WTC11 (cell line): ENCODE data around the gene UPF1. TPM values are rescaled to one million over a fixed set of nuclear protein-coding genes. Genes with fewer than 3 reads are reported as not detected.

Experiments
- ELF4 ChIP-seq: sonication (generic); formaldehyde crosslinking; IDR thresholded peaks from 2 replicates; pipeline ENCODE4 v1.8.1; 2022; ENCODE audit warnings: low read depth, mild to moderate bottlenecking, moderate library complexity, missing genetic modification reagents
- GTF2I ChIP-seq: fragments of 250-450 bp; sonication (Bioruptor Pico); conservative IDR thresholded peaks from 2 replicates; pipeline ENCODE4 v1.4.0; 2021; ENCODE audit warnings: mild to moderate bottlenecking
- MXD4 ChIP-seq: fragments of 250-450 bp; sonication (Bioruptor Pico); IDR thresholded peaks from 2 replicates; pipeline ENCODE4 v1.8.0; 2021; ENCODE audit warnings: mild to moderate bottlenecking, moderate library complexity, borderline replicate concordance
- NFATC4 ChIP-seq: fragments of 250-450 bp; sonication (Bioruptor Pico); IDR thresholded peaks from 2 replicates; pipeline ENCODE4 v1.9.0; 2021; ENCODE audit warnings: mild to moderate bottlenecking
- NFE2L1 ChIP-seq: sonication (generic); formaldehyde crosslinking; IDR thresholded peaks from 2 replicates; pipeline ENCODE4 v1.8.1; 2023; ENCODE audit warnings: missing genetic modification reagents
- NR1H2 ChIP-seq: sonication (generic); formaldehyde crosslinking; IDR thresholded peaks from 2 replicates; pipeline ENCODE4 v1.9.0; 2021; ENCODE audit warnings: mild to moderate bottlenecking, moderate library complexity, missing genetic modification reagents
- NR2C2 ChIP-seq: sonication (generic); formaldehyde crosslinking; IDR thresholded peaks from 2 replicates; pipeline ENCODE4 v1.8.0; 2022; ENCODE audit warnings: mild to moderate bottlenecking, missing genetic modification reagents
- OVOL2 ChIP-seq: fragments of 250-450 bp; sonication (Bioruptor Pico); IDR thresholded peaks from 2 replicates; pipeline ENCODE4 v1.9.0; 2021; ENCODE audit warnings: mild to moderate bottlenecking, borderline replicate concordance
- SMAD3 ChIP-seq: sonication (generic); formaldehyde crosslinking; IDR thresholded peaks from 2 replicates; pipeline ENCODE4 v1.8.0; 2022; ENCODE audit warnings: missing genetic modification reagents, mild to moderate bottlenecking, borderline replicate concordance
- SP1 ChIP-seq: sonication (generic); formaldehyde crosslinking; conservative IDR thresholded peaks from 2 replicates; pipeline ENCODE4 v1.8.1; 2022; ENCODE audit warnings: missing genetic modification reagents
- TP53 ChIP-seq: sonication (generic); formaldehyde crosslinking; IDR thresholded peaks from 2 replicates; pipeline ENCODE4 v1.8.1; 2023; ENCODE audit warnings: mild to moderate bottlenecking, missing genetic modification reagents
- ZBTB21 ChIP-seq: sonication (generic); formaldehyde crosslinking; IDR thresholded peaks from 2 replicates; pipeline ENCODE4 v1.8.1; 2023; ENCODE audit warnings: mild to moderate bottlenecking, missing genetic modification reagents, borderline replicate concordance
- ZNF138 ChIP-seq: sonication (generic); formaldehyde crosslinking; conservative IDR thresholded peaks from 2 replicates; pipeline ENCODE4 v1.8.1; 2022; ENCODE audit warnings: mild to moderate bottlenecking, moderate library complexity, missing genetic modification reagents
- ZNF263 ChIP-seq: sonication (generic); formaldehyde crosslinking; IDR thresholded peaks from 2 replicates; pipeline ENCODE4 v1.8.1; 2022; ENCODE audit warnings: low read depth, mild to moderate bottlenecking, moderate library complexity, missing genetic modification reagents
- ZNF423 ChIP-seq: fragments of 250-450 bp; sonication (Bioruptor Pico); IDR thresholded peaks from 2 replicates; pipeline ENCODE4 v2.1.2; 2022; ENCODE audit warnings: mild to moderate bottlenecking, moderate library complexity
- ZNF671 ChIP-seq: fragments of 250-450 bp; sonication (Bioruptor Pico); IDR thresholded peaks from 2 replicates; pipeline ENCODE4 v1.8.0; 2021; ENCODE audit warnings: mild to moderate bottlenecking
- total RNA-seq: library from RNA; stranded (reverse); gene quantifications from 3 replicates; pipeline ENCODE4 v1.2.3, GENCODE V29; 2021
- TF ChIP-seq, protein P1 (sequence below): sonication (generic); formaldehyde crosslinking; IDR thresholded peaks from 2 replicates; pipeline ENCODE4 v1.8.1; 2023; ENCODE audit warnings: mild to moderate bottlenecking, missing genetic modification reagents, borderline replicate concordance
- TF ChIP-seq, protein P2 (sequence below): sonication (generic); formaldehyde crosslinking; IDR thresholded peaks from 2 replicates; pipeline ENCODE4 v1.8.0; 2022; ENCODE audit warnings: mild to moderate bottlenecking, missing genetic modification reagents
- TF ChIP-seq, protein P3 (sequence below): sonication (generic); formaldehyde crosslinking; IDR thresholded peaks from 2 replicates; pipeline ENCODE4 v1.8.0; 2022; ENCODE audit warnings: mild to moderate bottlenecking, missing genetic modification reagents
- TF ChIP-seq, protein P4 (sequence below): sonication (generic); formaldehyde crosslinking; IDR thresholded peaks from 2 replicates; pipeline ENCODE4 v1.8.1; 2022; ENCODE audit warnings: mild to moderate bottlenecking, moderate library complexity, missing genetic modification reagents
- TF ChIP-seq, protein P5 (sequence below): sonication (generic); formaldehyde crosslinking; IDR thresholded peaks from 2 replicates; pipeline ENCODE4 v1.8.1; 2023; ENCODE audit warnings: mild to moderate bottlenecking, missing genetic modification reagents, moderate library complexity
- TF ChIP-seq, protein P6 (sequence below): sonication (generic); formaldehyde crosslinking; conservative IDR thresholded peaks from 2 replicates; pipeline ENCODE4 v1.8.1; 2022; ENCODE audit warnings: mild to moderate bottlenecking, missing genetic modification reagents
- TF ChIP-seq, protein P7 (sequence below): sonication (generic); formaldehyde crosslinking; IDR thresholded peaks from 2 replicates; pipeline ENCODE4 v1.8.1; 2022; ENCODE audit warnings: low read depth, mild to moderate bottlenecking, moderate library complexity, missing genetic modification reagents, borderline replicate concordance
- TF ChIP-seq, protein P8 (sequence below): sonication (generic); formaldehyde crosslinking; IDR thresholded peaks from 2 replicates; pipeline ENCODE4 v1.8.1; 2022; ENCODE audit warnings: mild to moderate bottlenecking, missing genetic modification reagents, moderate library complexity, borderline replicate concordance
- TF ChIP-seq, protein P9 (sequence below): sonication (generic); formaldehyde crosslinking; IDR thresholded peaks from 2 replicates; pipeline ENCODE4 v1.8.0; 2023; ENCODE audit warnings: missing genetic modification reagents, mild to moderate bottlenecking, borderline replicate concordance

UPF1 gene
- total RNA-seq, 1 experiment from 2014 or later = 82.5 TPM

DNA sequence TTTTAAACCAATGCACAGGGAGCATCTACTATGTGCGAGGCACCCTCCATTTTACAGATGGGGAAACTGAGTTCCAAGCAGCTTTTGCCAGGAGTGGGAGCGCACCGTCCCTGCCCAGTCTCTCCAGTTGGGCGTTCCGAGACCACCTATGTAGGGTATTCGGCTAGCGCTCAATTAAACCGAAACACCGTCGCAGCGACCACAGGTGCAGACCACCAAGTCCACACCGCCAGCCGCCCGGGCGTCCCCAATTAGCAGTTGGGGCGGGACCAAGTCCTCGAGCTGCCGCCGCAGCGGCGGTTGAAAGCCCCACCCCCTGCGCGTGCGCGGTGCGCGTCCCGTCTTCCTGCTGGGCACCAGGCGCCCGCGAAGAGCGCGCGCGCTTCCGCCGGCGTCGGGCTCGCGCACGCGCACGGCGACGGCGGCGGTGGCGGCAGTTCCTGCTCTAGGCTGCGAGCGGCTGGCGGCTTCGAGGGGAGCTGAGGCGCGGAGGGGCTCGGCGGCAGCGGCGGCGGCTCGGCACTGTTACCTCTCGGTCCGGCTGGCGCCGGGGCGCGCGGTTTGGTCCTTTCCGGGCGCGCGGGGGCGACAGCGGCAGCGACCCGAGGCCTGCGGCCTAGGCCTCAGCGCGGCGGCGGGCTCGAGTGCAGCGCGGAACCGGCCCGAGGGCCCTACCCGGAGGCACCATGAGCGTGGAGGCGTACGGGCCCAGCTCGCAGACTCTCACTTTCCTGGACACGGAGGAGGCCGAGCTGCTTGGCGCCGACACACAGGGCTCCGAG lies at the start of gene UPF1 (continued):
- TF ChIP-seq, protein P1, sequence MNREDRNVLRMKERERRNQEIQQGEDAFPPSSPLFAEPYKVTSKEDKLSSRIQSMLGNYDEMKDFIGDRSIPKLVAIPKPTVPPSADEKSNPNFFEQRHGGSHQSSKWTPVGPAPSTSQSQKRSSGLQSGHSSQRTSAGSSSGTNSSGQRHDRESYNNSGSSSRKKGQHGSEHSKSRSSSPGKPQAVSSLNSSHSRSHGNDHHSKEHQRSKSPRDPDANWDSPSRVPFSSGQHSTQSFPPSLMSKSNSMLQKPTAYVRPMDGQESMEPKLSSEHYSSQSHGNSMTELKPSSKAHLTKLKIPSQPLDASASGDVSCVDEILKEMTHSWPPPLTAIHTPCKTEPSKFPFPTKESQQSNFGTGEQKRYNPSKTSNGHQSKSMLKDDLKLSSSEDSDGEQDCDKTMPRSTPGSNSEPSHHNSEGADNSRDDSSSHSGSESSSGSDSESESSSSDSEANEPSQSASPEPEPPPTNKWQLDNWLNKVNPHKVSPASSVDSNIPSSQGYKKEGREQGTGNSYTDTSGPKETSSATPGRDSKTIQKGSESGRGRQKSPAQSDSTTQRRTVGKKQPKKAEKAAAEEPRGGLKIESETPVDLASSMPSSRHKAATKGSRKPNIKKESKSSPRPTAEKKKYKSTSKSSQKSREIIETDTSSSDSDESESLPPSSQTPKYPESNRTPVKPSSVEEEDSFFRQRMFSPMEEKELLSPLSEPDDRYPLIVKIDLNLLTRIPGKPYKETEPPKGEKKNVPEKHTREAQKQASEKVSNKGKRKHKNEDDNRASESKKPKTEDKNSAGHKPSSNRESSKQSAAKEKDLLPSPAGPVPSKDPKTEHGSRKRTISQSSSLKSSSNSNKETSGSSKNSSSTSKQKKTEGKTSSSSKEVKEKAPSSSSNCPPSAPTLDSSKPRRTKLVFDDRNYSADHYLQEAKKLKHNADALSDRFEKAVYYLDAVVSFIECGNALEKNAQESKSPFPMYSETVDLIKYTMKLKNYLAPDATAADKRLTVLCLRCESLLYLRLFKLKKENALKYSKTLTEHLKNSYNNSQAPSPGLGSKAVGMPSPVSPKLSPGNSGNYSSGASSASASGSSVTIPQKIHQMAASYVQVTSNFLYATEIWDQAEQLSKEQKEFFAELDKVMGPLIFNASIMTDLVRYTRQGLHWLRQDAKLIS (CRISPR knock-in tag) = no peak
- no peak for TF ChIP-seq NR2C2 (CRISPR knock-in tag)
- TF ChIP-seq, protein P2, sequence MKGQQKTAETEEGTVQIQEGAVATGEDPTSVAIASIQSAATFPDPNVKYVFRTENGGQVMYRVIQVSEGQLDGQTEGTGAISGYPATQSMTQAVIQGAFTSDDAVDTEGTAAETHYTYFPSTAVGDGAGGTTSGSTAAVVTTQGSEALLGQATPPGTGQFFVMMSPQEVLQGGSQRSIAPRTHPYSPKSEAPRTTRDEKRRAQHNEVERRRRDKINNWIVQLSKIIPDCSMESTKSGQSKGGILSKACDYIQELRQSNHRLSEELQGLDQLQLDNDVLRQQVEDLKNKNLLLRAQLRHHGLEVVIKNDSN (CRISPR knock-in tag) = no peak
- TF ChIP-seq, protein P3, sequence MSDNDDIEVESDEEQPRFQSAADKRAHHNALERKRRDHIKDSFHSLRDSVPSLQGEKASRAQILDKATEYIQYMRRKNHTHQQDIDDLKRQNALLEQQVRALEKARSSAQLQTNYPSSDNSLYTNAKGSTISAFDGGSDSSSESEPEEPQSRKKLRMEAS (CRISPR knock-in tag) = no peak
- TF ChIP-seq ELF4 = no peak
- TF ChIP-seq GTF2I = peak; percentile 83
- TF ChIP-seq TP53 (CRISPR knock-in tag) = peak; percentile 79
- TF ChIP-seq ZNF138 (CRISPR knock-in tag) = no peak
- peak; percentile 41; the same call in 1 of the 2 replicates for TF ChIP-seq SP1 (CRISPR knock-in tag)
- TF ChIP-seq NR1H2 (CRISPR knock-in tag) = no peak
- TF ChIP-seq, protein P4, sequence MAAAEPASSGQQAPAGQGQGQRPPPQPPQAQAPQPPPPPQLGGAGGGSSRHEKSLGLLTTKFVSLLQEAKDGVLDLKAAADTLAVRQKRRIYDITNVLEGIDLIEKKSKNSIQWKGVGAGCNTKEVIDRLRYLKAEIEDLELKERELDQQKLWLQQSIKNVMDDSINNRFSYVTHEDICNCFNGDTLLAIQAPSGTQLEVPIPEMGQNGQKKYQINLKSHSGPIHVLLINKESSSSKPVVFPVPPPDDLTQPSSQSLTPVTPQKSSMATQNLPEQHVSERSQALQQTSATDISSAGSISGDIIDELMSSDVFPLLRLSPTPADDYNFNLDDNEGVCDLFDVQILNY (CRISPR knock-in tag) = peak; percentile 79
- TF ChIP-seq, protein P5, sequence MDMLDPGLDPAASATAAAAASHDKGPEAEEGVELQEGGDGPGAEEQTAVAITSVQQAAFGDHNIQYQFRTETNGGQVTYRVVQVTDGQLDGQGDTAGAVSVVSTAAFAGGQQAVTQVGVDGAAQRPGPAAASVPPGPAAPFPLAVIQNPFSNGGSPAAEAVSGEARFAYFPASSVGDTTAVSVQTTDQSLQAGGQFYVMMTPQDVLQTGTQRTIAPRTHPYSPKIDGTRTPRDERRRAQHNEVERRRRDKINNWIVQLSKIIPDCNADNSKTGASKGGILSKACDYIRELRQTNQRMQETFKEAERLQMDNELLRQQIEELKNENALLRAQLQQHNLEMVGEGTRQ (CRISPR knock-in tag) = peak; percentile 36; the same call in 1 of the 2 replicates
- TF ChIP-seq, protein P6, sequence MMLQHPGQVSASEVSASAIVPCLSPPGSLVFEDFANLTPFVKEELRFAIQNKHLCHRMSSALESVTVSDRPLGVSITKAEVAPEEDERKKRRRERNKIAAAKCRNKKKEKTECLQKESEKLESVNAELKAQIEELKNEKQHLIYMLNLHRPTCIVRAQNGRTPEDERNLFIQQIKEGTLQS = no peak
- TF ChIP-seq MXD4 (CRISPR knock-in tag) = no peak
- TF ChIP-seq, protein P7, sequence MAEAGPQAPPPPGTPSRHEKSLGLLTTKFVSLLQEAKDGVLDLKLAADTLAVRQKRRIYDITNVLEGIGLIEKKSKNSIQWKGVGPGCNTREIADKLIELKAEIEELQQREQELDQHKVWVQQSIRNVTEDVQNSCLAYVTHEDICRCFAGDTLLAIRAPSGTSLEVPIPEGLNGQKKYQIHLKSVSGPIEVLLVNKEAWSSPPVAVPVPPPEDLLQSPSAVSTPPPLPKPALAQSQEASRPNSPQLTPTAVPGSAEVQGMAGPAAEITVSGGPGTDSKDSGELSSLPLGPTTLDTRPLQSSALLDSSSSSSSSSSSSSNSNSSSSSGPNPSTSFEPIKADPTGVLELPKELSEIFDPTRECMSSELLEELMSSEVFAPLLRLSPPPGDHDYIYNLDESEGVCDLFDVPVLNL = 0 out of 2 replicates have a peak, but pooled peaks have one; percentile 23
- no peak for TF ChIP-seq ZNF671 (CRISPR knock-in tag)
- TF ChIP-seq ZBTB21 (CRISPR knock-in tag) = no peak
- no peak for TF ChIP-seq SMAD3 (CRISPR knock-in tag)
- no peak for TF ChIP-seq NFATC4 (CRISPR knock-in tag)
- TF ChIP-seq ZNF423 = no peak
- TF ChIP-seq OVOL2 (CRISPR knock-in tag) = no peak
- TF ChIP-seq, protein P8, sequence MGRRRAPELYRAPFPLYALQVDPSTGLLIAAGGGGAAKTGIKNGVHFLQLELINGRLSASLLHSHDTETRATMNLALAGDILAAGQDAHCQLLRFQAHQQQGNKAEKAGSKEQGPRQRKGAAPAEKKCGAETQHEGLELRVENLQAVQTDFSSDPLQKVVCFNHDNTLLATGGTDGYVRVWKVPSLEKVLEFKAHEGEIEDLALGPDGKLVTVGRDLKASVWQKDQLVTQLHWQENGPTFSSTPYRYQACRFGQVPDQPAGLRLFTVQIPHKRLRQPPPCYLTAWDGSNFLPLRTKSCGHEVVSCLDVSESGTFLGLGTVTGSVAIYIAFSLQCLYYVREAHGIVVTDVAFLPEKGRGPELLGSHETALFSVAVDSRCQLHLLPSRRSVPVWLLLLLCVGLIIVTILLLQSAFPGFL (CRISPR knock-in tag) = no peak
- no peak for TF ChIP-seq ZNF263 (CRISPR knock-in tag)
- no peak for TF ChIP-seq NFE2L1 (CRISPR knock-in tag)
- TF ChIP-seq, protein P9, sequence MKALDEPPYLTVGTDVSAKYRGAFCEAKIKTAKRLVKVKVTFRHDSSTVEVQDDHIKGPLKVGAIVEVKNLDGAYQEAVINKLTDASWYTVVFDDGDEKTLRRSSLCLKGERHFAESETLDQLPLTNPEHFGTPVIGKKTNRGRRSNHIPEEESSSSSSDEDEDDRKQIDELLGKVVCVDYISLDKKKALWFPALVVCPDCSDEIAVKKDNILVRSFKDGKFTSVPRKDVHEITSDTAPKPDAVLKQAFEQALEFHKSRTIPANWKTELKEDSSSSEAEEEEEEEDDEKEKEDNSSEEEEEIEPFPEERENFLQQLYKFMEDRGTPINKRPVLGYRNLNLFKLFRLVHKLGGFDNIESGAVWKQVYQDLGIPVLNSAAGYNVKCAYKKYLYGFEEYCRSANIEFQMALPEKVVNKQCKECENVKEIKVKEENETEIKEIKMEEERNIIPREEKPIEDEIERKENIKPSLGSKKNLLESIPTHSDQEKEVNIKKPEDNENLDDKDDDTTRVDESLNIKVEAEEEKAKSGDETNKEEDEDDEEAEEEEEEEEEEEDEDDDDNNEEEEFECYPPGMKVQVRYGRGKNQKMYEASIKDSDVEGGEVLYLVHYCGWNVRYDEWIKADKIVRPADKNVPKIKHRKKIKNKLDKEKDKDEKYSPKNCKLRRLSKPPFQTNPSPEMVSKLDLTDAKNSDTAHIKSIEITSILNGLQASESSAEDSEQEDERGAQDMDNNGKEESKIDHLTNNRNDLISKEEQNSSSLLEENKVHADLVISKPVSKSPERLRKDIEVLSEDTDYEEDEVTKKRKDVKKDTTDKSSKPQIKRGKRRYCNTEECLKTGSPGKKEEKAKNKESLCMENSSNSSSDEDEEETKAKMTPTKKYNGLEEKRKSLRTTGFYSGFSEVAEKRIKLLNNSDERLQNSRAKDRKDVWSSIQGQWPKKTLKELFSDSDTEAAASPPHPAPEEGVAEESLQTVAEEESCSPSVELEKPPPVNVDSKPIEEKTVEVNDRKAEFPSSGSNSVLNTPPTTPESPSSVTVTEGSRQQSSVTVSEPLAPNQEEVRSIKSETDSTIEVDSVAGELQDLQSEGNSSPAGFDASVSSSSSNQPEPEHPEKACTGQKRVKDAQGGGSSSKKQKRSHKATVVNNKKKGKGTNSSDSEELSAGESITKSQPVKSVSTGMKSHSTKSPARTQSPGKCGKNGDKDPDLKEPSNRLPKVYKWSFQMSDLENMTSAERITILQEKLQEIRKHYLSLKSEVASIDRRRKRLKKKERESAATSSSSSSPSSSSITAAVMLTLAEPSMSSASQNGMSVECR (CRISPR knock-in tag) = no peak; the same call in 1 of the 2 replicates
